Mesothelial cell of epicardium (in vitro differentiated cells): Measurements from ENCODE around the gene SCARB1. TPM values are rescaled to one million over a fixed set of nuclear protein-coding genes. Genes with fewer than 3 reads are reported as not detected.

ENCODE experiments used
- DNase-seq, 2 experiments: peaks; one replicate each; pipeline ENCODE4 v3.0.0; 2021; ENCODE audit warnings: low spot score in 2 of 2; ENCODE audit not compliant: unreplicated experiment in 2 of 2
- H3K27ac Mint-ChIP-seq: 2 replicates; pipeline ENCODE4 v1.8.0; 2021; ENCODE audit warnings: mixed read lengths
- H3K27me3 Mint-ChIP-seq: 2 replicates; pipeline ENCODE4 v1.8.0; 2021; ENCODE audit warnings: low read depth, mixed read lengths
- H3K36me3 Mint-ChIP-seq: 2 replicates; pipeline ENCODE4 v1.8.0; 2021; ENCODE audit warnings: mixed read lengths
- H3K4me1 Mint-ChIP-seq: 2 replicates; pipeline ENCODE4 v1.8.0; 2021; ENCODE audit warnings: mixed read lengths
- H3K4me3 Mint-ChIP-seq: 2 replicates; pipeline ENCODE4 v1.8.0; 2021; ENCODE audit warnings: mild to moderate bottlenecking, moderate library complexity, mixed read lengths
- H3K9me3 Mint-ChIP-seq: 2 replicates; pipeline ENCODE4 v1.8.0; 2021; ENCODE audit warnings: mixed read lengths
- total RNA-seq: library from RNA; stranded (reverse); gene quantifications from 3 replicates; pipeline ENCODE4 v1.2.1, GENCODE V29; 2021
- TF ChIP-seq, protein P1 (sequence below): fragments of 200-600 bp; sonication (generic); IDR thresholded peaks from one replicate; pipeline ENCODE4 v1.5.0; 2021; ENCODE audit warnings: antibody characterized with exemption; ENCODE audit not compliant: unreplicated experiment

SCARB1 gene
- total RNA-seq, 1 donor from 2014 or later, result 40.2 TPM

DNA sequence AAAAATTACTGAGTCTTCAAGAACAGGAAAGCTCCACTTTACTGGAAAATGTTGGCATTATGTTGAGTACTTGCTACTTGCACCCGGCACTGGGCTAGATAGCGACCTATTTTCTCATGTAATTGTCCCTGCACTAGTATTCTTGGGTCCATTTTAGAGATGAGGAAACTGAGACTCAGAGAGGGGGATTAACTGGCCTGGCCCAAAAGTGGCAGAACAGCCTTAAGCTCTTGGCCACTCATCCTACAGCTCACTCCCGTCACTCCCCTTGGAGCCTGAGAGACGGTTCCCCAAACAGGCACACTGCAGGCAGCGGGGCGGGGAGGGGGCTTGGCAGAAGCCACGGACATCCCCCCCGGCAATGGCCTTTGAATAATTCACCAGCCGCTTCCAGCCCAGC lies 113.9 kb downstream of the SCARB1 start:
- Mint-ChIP-seq H3K27ac (no peak overlapping the region), H3K4me3 (no peak overlapping the region), H3K9me3 (peaks cover 4% of the 10 kb centered on the region), H3K4me1 (peaks cover 32% of the 10 kb centered on the region), H3K27me3 (no peaks in the 10 kb centered on the region), H3K36me3 (no peaks in the 10 kb centered on the region)
- TF ChIP-seq, protein P1, sequence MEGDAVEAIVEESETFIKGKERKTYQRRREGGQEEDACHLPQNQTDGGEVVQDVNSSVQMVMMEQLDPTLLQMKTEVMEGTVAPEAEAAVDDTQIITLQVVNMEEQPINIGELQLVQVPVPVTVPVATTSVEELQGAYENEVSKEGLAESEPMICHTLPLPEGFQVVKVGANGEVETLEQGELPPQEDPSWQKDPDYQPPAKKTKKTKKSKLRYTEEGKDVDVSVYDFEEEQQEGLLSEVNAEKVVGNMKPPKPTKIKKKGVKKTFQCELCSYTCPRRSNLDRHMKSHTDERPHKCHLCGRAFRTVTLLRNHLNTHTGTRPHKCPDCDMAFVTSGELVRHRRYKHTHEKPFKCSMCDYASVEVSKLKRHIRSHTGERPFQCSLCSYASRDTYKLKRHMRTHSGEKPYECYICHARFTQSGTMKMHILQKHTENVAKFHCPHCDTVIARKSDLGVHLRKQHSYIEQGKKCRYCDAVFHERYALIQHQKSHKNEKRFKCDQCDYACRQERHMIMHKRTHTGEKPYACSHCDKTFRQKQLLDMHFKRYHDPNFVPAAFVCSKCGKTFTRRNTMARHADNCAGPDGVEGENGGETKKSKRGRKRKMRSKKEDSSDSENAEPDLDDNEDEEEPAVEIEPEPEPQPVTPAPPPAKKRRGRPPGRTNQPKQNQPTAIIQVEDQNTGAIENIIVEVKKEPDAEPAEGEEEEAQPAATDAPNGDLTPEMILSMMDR, result no peak
- DNase-seq, result no peak

- H3K4me1 Mint-ChIP-seq, result peaks cover 26% of the 10 kb centered on the region
- H3K27ac Mint-ChIP-seq, result peak overlapping the region; percentile 8
- H3K27me3 Mint-ChIP-seq, result no peaks in the 10 kb centered on the region
- TF ChIP-seq, protein P1, result no peak
- peaks cover under 1% of the 10 kb centered on the region for H3K9me3 Mint-ChIP-seq
- H3K36me3 Mint-ChIP-seq, result no peaks in the 10 kb centered on the region
- H3K4me3 Mint-ChIP-seq, result no peak overlapping the region
- DNase-seq, result no peak
Observed at GRCh38 chr12:124747426-124748161, 116.1 kb downstream of the SCARB1 start.

DNA sequence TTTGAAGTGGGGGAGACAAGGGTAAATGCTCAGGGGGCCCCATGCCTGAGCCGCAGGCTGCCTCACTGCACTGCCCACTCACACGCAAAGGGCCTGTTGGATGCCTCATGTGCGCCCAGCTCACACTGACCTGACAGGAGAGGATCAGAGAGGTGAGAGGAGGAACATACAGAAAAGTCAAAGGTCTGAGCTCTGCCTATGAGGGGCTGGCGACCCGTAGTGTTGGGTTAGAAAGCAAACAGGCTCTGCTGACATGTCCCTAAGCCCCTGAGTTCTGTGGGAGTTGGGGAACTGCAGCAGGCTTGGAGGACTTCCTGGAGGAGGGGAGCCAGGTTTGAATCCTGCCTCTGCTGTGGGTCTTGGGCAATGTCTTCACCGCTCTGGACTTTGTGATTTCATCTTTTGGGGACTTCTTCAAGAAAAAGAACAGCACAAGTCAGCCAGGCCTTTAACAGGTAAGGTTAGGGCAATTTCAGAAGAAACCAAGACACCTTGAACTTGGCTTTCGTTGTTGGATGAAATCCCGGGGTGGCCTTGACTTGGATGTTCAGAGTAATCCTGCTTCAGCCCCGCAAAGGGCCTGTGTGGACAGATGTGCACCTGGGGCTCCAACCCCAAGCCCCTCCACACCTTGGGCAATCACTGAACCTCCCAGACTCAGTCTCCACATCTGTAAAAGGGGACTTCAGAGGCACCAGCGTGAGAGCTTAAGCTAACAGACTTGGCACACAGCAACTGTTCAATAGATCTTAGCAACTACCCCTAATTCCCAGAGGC lies 116.8 kb downstream of the SCARB1 start:
- Mint-ChIP-seq H3K36me3 (no peaks in the 10 kb centered on the region), H3K4me3 (no peak overlapping the region), H3K9me3 (no peaks in the 10 kb centered on the region), H3K27ac (peak overlapping the region; percentile 95), H3K4me1 (peaks cover 26% of the 10 kb centered on the region), H3K27me3 (no peaks in the 10 kb centered on the region)
- no peak for DNase-seq
- TF ChIP-seq, protein P1, result no peak

DNA sequence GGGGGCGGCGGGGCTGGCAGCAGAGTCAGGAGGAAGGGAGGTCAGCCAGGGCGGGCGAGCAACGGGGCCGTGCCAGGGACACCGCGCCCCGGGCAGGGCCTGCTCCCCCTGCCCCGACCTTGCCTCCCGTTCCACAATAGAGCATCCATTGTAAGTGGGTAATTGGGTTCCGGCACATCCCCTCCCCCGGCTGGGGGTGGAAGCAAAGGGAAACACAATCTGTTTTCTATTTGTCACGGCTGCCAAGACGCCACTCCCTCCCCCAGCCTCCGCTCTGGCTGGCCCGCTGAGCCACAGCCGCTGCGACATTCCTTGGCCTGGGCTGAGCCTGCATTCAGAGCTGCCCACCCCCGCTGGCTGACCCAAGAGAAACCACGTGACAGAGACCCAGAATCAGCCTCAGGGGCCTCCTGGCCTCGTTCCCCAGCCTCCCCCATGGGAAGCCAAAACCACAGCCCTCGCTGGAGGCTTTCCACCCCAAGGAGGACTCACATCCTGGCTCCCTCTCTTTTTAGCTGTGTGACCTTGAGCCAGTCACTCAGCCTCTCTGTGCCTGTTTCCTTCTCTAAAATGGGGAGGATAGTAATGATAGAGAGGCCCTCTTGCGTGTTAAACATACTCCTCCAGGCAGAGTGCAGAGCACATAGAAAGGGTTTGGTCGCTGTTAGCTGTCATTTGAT lies 117.6 kb downstream of the SCARB1 start:
- Mint-ChIP-seq H3K9me3 (no peaks in the 10 kb centered on the region), H3K4me1 (peaks cover 23% of the 10 kb centered on the region), H3K27ac (peak overlapping the region; percentile 95), H3K27me3 (no peaks in the 10 kb centered on the region), H3K36me3 (no peaks in the 10 kb centered on the region), H3K4me3 (peak overlapping the region; percentile 7)
- DNase-seq, result peak; percentile 47 to 74
- TF ChIP-seq, protein P1, result no peak

GRCh38 chr12:124745465-124745890 lies 118.2 kb downstream of the SCARB1 start:
- peaks cover 24% of the 10 kb centered on the region for H3K4me1 Mint-ChIP-seq
- no peaks in the 10 kb centered on the region for H3K36me3 Mint-ChIP-seq
- TF ChIP-seq, protein P1, result no peak
- peak overlapping the region; percentile 3 for H3K4me3 Mint-ChIP-seq
- no peak for DNase-seq
- no peaks in the 10 kb centered on the region for H3K27me3 Mint-ChIP-seq
- H3K27ac Mint-ChIP-seq, result peak overlapping the region; percentile 85
- H3K9me3 Mint-ChIP-seq, result no peaks in the 10 kb centered on the region
